Measurements from ENCODE around the gene TJP1.

- TF ChIP-seq CTCF (IDR thresholded peaks at IDR 0.05; ENCODE audit: poor library complexity) (no peak), EZH2 (IDR thresholded peaks at IDR 0.05; ENCODE audit: borderline replicate concordance) (no peak), EZH2phosphoT487 (IDR thresholded peaks at IDR 0.05; ENCODE audit: low read depth, severe bottlenecking, unreplicated experiment) (no peak)
These were observed 95.7 kb downstream of the TJP1 start for GRCh38 chr15:29726553-29726952.
